Right cardiac atrium (tissue), 5 donors: Measurements from ENCODE around the gene ENPP6. TPM values are rescaled to one million over a fixed set of nuclear protein-coding genes. Genes with fewer than 3 reads are reported as not detected.
"Not testable (repeated sequence)": the region's sequence is repeated elsewhere in the genome, so short reads cannot be mapped to it uniquely, and the experiment has no call there.

Source experiments
- ATAC-seq, 2 donors: fragments of 200-7000 bp; cut with Tn5 transposase; one replicate each; pipeline versions ENCODE4 v1.8.0 to v1.9.1; 2020; ENCODE audit warnings: moderate library complexity in 2 of 2, mild to moderate bottlenecking in 1 of 2
- DNase-seq, 3 donors: peaks; one replicate each; pipeline ENCODE4 v3.0.0-alpha.2; 2020
- H3K27ac ChIP-seq: one replicate; pipeline ENCODE4 v1.5.1; 2013; ENCODE audit warnings: mild to moderate bottlenecking, low read length, control low read depth, moderate library complexity
- H3K27me3 ChIP-seq: one replicate; pipeline ENCODE4 v1.6.1; 2013; ENCODE audit not compliant: control insufficient read depth, insufficient read depth
- H3K4me1 ChIP-seq: one replicate; pipeline ENCODE4 v1.6.1; 2013; ENCODE audit warnings: low read length; ENCODE audit not compliant: control insufficient read depth, insufficient read depth
- H3K4me3 ChIP-seq: one replicate; pipeline ENCODE4 v1.5.1; 2013; ENCODE audit warnings: low read length, control low read depth
- H3K9me3 ChIP-seq: one replicate; pipeline ENCODE4 v1.6.1; 2013; ENCODE audit warnings: low read length; ENCODE audit not compliant: control insufficient read depth
- WGBS: extraction: QIAGEN DNeasy Blood & Tissue Kit; methylation state at CpG from one replicate; pipeline ENCODE4 v1.1.7; 2013; 5-methylcytosine and 5-hydroxymethylcytosine counted together
- intact Hi-C, 4 donors: fragments of 100-400 bp; cut with DNase I; formaldehyde crosslinking; loops; one replicate each; pipeline versions ENCODE4 v1.11.0 to v1.14.0; 2022 to 2023
- polyA plus RNA-seq: library from polyadenylated mRNA; stranded (reverse); fragments of 200-250 nt; gene quantifications from one replicate; pipeline ENCODE4 v1.2.3, GENCODE V29; 2013
- total RNA-seq, 4 donors: library from RNA; stranded (reverse); fragmentation: NEBNext Ultra II Directional; extraction: Animal tissue kit (Norgen Biotek cat#: 25700); gene quantifications; one replicate each; pipeline ENCODE4 v1.2.1, GENCODE V29; 2021
- donor health status: healthy with polysubstance abuse.
- donor health status: DM: no; HTN: yes; CAD: no.
- donor health status: DM: no; HTN: no; CAD: no.
- donor health status: DM: no; HTN: yes; CAD: no; lungs with severe emphysema.
- donor health status: DM: yes; HTN: yes; CAD: no.

The ENPP6 gene
- total and polyA plus RNA-seq, 5 donors: 0.05 to 0.31 (median 0.12) TPM; not detected in 2

GRCh38 chr4:184146951-184147350 lies 70.7 kb downstream of the ENPP6 start:
- no peaks in the 10 kb centered on the region for H3K4me1 ChIP-seq
- ATAC-seq (no peak), DNase-seq (no peak)
- WGBS: 81% methylated on average over 10 of the region's 10 CpGs
- H3K27ac ChIP-seq: no peak overlapping the region
- no peak overlapping the region for H3K4me3 ChIP-seq
- H3K27me3 ChIP-seq: no peaks in the 10 kb centered on the region
- H3K9me3 ChIP-seq: no peaks in the 10 kb centered on the region
- intact Hi-C loops: no loop called here

- DNase-seq (no peak), ATAC-seq (no peak)
- H3K9me3 ChIP-seq: no peaks in the 10 kb centered on the region
- 95% methylated on average over 5 of the region's 5 CpGs for WGBS
- no peaks in the 10 kb centered on the region for H3K4me1 ChIP-seq
- intact Hi-C loops: no loop called here
- H3K27me3 ChIP-seq: no peaks in the 10 kb centered on the region
- no peak overlapping the region for H3K4me3 ChIP-seq
- H3K27ac ChIP-seq: no peak overlapping the region
These were observed 72.1 kb downstream of the ENPP6 start for GRCh38 chr4:184145596-184145995.

- 83% methylated on average over 15 of the region's 15 CpGs for WGBS
- peak; percentile 31 to 45 for ATAC-seq
These were observed 73.7 kb downstream of the ENPP6 start for GRCh38 chr4:184143770-184144564.

DNA sequence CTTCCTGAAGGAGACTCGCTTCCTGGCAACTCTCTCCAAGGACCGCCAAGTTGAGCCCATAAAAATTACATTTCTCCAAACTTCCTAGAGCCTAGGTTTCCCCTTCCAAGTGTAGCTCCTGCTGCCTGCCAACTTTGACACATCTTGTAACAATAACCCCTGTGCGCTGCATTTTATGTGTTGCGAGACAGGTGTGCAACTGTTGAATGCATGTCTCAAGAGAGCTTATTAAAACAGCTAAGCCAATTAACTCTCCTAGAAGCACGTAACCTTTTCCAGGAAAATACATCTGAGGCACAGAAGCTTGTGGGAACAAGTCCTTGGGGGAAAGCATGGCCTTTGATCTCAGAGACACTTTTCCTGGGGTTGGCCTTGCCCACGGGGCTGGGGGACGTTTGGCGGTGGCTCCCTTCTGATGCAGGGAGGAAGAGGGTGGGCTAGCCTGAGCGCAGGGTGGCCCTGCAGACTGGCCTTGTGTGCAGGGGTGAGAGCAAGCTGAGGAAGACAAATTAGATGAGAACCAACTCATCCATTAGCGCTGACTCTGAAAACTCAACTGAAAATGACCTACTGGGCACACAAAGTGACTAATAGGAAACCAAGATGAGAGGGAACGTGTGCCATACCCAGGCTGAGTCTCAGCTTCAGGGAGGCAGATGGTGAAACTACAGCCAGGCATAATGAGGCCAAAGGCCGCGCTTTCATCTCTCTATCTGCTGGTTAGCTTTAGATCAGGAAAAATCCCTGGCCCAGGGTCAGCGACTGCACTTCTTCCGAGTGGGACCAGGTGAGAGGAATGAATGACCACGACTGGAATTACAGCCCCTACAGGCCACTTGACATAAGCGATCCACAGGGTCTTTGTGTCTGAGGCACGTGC lies 75.3 kb downstream of the ENPP6 start:
- ATAC-seq (no peak), DNase-seq (no peak)
- Histone ChIP-seq H3K27ac (no peak overlapping the region), H3K9me3 (no peaks in the 10 kb centered on the region), H3K27me3 (no peaks in the 10 kb centered on the region), H3K4me1 (no peaks in the 10 kb centered on the region), H3K4me3 (no peak overlapping the region)
- intact Hi-C loops: no loop called here
- 84% methylated on average over 18 of the region's 18 CpGs for WGBS

More at GRCh38 chr4:184143770-184144564, 73.7 kb downstream of the ENPP6 start:
- H3K9me3 ChIP-seq: no peaks in the 10 kb centered on the region
- no peak overlapping the region for H3K4me3 ChIP-seq
- H3K27ac ChIP-seq: no peak overlapping the region
- DNase-seq: no peak
- H3K4me1 ChIP-seq: no peaks in the 10 kb centered on the region
- intact Hi-C loops: no loop called here
- H3K27me3 ChIP-seq: no peaks in the 10 kb centered on the region

DNA sequence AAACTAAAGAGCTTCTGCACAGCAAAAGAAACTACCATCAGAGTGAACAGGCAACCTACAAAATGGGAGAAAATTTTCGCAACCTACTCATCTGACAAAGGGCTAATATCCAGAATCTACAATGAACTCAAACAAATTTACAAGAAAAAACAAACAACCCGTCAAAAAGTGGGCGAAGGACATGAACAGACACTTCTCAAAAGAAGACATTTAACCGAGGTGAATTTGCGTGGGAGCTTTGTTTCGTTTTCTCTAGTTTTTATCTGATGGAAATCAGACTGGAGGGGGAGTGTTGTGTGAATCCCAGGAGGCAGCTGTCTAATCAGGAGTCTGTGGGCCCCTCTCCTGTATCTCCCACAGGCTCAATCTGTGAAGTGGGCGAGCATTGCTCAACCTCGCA lies 76.8 kb downstream of the ENPP6 start:
- ATAC-seq, DNase-seq, H3K27ac ChIP-seq, H3K4me3 ChIP-seq, H3K9me3 ChIP-seq, intact Hi-C loops, H3K27me3 ChIP-seq, H3K4me1 ChIP-seq: not testable (repeated sequence)
- 82% methylated on average over 7 of the region's 8 CpGs for WGBS

GRCh38 chr4:184136525-184136924 lies 81.1 kb downstream of the ENPP6 start:
- 82% methylated on average over 1 of the region's 1 CpG for WGBS

DNA sequence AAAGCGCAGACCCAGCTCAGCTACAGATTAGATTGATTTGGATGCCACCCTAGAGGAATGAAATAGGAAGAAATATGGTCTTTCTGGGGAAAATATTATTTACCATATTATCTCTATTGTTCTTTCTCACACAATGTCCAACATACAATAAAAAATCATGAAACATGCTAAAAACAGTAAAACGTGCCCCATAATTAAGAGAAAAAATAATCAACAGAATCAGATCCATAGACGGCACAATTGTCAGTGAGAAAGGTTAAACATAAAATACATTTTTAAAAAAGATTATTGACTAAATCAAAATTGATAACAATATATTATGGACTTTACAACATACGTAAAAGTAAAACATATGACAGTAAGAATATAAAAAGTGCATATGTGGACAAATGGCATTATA lies 90.9 kb downstream of the ENPP6 start:
- 79% methylated on average over 4 of the region's 4 CpGs for WGBS
- DNase-seq (no peak), ATAC-seq (no peak)
- Histone ChIP-seq H3K4me3 (no peak overlapping the region), H3K9me3 (no peaks in the 10 kb centered on the region), H3K27ac (no peak overlapping the region), H3K4me1 (no peaks in the 10 kb centered on the region), H3K27me3 (no peaks in the 10 kb centered on the region)
- intact Hi-C loops: no loop called here

More at GRCh38 chr4:184136525-184136924, 81.1 kb downstream of the ENPP6 start:
- Histone ChIP-seq H3K9me3 (no peaks in the 10 kb centered on the region), H3K27me3 (no peaks in the 10 kb centered on the region), H3K4me1 (no peaks in the 10 kb centered on the region), H3K27ac (no peak overlapping the region), H3K4me3 (no peak overlapping the region)
- intact Hi-C loops: no loop called here
- no peak for DNase-seq
- no peak for ATAC-seq

GRCh38 chr4:184122631-184123408 lies 94.9 kb downstream of the ENPP6 start:
- no peaks in the 10 kb centered on the region for H3K4me1 ChIP-seq
- no peak for ATAC-seq
- intact Hi-C loops: no loop called here
- WGBS: 89% methylated on average over 13 of the region's 13 CpGs
- no peaks in the 10 kb centered on the region for H3K27me3 ChIP-seq
- DNase-seq: no peak
- no peak overlapping the region for H3K27ac ChIP-seq
- H3K4me3 ChIP-seq: no peak overlapping the region
- no peaks in the 10 kb centered on the region for H3K9me3 ChIP-seq

DNA sequence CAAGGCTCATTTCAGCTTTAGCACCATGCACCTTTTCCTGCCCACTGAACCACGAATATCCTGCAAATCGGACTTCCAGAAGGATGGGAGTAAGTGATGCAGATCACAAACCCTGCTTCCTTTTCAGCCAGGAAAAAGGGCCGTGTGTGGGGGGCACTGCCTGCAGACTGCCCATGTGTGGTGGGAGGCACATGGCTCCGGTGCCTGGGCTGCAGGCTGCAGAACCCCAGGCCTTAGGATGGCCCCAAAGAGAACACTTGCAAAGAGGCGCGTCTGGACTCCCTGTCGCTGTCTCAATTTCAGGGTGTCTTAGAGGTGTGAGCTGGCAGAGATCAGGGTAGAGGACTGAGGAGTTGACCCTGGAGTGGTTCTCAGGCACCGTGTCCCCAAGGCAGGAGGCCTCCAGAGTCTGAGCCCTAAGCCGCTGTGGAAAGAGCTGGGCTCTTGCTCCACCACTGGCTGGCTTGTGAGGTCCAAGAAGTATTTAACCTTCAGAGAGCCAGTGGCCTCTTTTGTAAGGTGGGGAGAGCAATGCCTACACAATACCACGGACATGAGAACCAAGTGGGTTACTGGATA lies 97.0 kb downstream of the ENPP6 start:
- Histone ChIP-seq H3K4me1 (no peaks in the 10 kb centered on the region), H3K27me3 (no peaks in the 10 kb centered on the region), H3K4me3 (no peak overlapping the region), H3K9me3 (no peaks in the 10 kb centered on the region), H3K27ac (no peak overlapping the region)
- WGBS: 82% methylated on average over 10 of the region's 10 CpGs
- intact Hi-C loops: no loop called here
- DNase-seq: no peak
- no peak for ATAC-seq

GRCh38 chr4:184117662-184118199 lies 99.9 kb downstream of the ENPP6 start:
- Histone ChIP-seq H3K4me1 (no peaks in the 10 kb centered on the region), H3K27ac (no peak overlapping the region), H3K9me3 (no peaks in the 10 kb centered on the region), H3K27me3 (no peaks in the 10 kb centered on the region), H3K4me3 (no peak overlapping the region)
- 96% methylated on average over 11 of the region's 11 CpGs for WGBS
- ATAC-seq (no peak), DNase-seq (no peak)
- intact Hi-C loops: no loop called here
